Measurements from ENCODE around the gene MTM1.

DNA sequence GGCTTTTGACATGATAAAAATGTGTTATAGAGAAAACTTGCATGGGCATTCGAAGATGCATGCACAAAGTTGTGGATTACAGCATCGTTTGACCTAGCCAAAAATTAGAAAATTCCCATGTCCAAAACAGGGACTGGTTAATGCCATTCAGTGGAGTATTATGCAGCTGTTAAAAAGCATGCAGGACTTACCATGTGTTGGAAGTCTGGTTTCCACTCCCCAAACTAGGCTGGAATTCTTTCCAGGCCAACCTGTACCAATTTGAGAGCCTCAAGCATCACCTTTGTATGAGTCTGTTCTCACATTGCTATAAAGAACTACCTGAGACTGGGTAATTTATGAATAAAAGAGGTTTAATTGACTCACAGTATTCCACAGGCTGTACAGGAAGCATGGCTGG is 45.9 kb upstream of the MTM1 start:
- TF ChIP-seq, protein P1, sequence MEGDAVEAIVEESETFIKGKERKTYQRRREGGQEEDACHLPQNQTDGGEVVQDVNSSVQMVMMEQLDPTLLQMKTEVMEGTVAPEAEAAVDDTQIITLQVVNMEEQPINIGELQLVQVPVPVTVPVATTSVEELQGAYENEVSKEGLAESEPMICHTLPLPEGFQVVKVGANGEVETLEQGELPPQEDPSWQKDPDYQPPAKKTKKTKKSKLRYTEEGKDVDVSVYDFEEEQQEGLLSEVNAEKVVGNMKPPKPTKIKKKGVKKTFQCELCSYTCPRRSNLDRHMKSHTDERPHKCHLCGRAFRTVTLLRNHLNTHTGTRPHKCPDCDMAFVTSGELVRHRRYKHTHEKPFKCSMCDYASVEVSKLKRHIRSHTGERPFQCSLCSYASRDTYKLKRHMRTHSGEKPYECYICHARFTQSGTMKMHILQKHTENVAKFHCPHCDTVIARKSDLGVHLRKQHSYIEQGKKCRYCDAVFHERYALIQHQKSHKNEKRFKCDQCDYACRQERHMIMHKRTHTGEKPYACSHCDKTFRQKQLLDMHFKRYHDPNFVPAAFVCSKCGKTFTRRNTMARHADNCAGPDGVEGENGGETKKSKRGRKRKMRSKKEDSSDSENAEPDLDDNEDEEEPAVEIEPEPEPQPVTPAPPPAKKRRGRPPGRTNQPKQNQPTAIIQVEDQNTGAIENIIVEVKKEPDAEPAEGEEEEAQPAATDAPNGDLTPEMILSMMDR (IDR thresholded peaks at IDR 0.05), result no peak
- TF ChIP-seq POLR2A (IDR thresholded peaks at IDR 0.05), result no peak
